Natural killer cell treated with Interleukin-12 subunit alpha and Interleukin-12 subunit beta and Interleukin-15 and Interleukin-18, amount 100 ng/mL, for 72 hours (primary cell): ENCODE data around the gene RASGRP1. TPM values are rescaled to one million over a fixed set of nuclear protein-coding genes. Genes with fewer than 3 reads are reported as not detected.

Experiments used
- ATAC-seq, 2 donors: fragments of 150-1000 bp; cut with Tn5 transposase in 1 of 2; sonication (Bioruptor Pico), chemical (Tn5 transposase) in 1 of 2; 2 replicates each; pipeline ENCODE4 v1.10.0; 2021
- DNase-seq: peaks from one replicate; pipeline ENCODE4 v3.0.0; 2022; ENCODE audit warnings: low spot score
- H3K27ac Mint-ChIP-seq, 2 donors: 1 replicate in 1 of 2; 2 replicates in 1 of 2; pipeline ENCODE4 v1.8.0; 2022; ENCODE audit warnings: mixed read lengths in 2 of 2, mild to moderate bottlenecking in 1 of 2, moderate library complexity in 1 of 2
- H3K27me3 Mint-ChIP-seq, 2 donors: 1 replicate in 1 of 2; 2 replicates in 1 of 2; pipeline ENCODE4 v1.8.0; 2022; ENCODE audit warnings: mixed read lengths in 2 of 2
- H3K36me3 Mint-ChIP-seq: one replicate; pipeline ENCODE4 v1.8.0; 2022; ENCODE audit warnings: mixed read lengths
- H3K4me1 Mint-ChIP-seq, 2 donors: 1 replicate in 1 of 2; 2 replicates in 1 of 2; pipeline ENCODE4 v1.8.0; 2022; ENCODE audit warnings: low read depth in 2 of 2, mixed read lengths in 2 of 2, mild to moderate bottlenecking in 1 of 2
- H3K4me3 Mint-ChIP-seq: one replicate; pipeline ENCODE4 v1.8.0; 2022; ENCODE audit warnings: mixed read lengths
- H3K9me3 Mint-ChIP-seq: 2 replicates; pipeline ENCODE4 v1.8.0; 2022; ENCODE audit warnings: mixed read lengths
- total RNA-seq, 2 donors: library from RNA; stranded (reverse); gene quantifications; one replicate each; pipeline ENCODE4 v1.2.3, GENCODE V29; 2022

RASGRP1 gene
- total RNA-seq, 2 donors from 2014 or later: 154 to 241 TPM

DNA sequence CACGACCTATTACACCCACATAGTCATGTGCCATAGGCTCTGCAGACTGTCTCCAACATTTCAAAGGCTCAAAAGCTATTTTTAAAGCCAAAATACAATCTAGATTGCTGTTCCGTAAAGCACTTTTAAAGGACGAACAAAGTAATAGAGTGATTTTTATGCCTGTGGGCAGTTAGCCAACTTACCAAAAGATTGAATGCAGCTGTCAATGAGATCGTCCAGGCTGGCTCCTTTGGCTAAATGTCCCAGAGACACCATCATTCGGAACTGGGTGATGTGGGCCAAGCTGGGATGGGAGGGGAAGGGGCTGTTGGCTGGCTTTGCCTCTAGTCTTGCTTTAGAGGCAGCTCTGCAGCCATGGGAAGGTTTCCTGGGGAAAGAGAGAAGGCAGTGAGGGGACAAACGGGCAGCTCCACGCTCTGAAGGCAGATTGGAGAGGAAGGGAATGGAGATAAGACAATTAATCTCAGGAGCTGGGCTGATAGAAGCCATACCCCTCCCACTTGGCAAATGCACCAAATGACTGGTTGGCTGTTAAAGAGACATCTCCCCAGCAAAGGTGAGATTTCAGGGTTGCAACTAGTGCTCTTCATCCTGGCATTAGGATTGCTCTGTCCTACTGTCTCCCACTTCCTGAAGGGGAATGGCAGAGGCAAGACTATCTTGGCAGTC, 4.8 kb downstream of the RASGRP1 start:
- H3K27ac Mint-ChIP-seq: peak overlapping the region; percentile 87 to 94

DNA sequence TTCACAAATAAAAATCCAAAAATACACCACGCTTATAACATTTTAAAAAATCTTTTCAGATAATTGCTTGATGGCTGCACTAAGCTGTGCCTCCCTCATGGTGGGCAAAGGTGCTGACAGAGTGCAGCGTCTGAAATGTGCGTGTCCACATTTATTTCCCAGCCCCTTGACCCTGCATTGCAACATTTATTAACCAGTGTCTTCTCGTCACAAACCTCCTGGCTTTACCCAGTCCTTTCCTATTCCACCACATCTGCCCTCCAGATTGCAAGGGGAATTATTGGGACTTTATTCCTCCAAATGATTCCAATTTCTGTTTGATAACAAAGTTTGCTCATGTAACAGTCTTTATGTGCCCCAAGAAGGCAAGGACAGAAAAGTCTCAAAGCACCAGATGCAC, 5.5 kb downstream of the RASGRP1 start:
- ATAC-seq: no peak
- peaks cover 71% of the 10 kb centered on the region for H3K36me3 Mint-ChIP-seq
- DNase-seq: no peak
- peak overlapping the region; percentile 91 for H3K4me3 Mint-ChIP-seq
- H3K9me3 Mint-ChIP-seq: no peaks in the 10 kb centered on the region
- H3K4me1 Mint-ChIP-seq: peaks cover 78 to 96% of the 10 kb centered on the region in 2 donors
- H3K27ac Mint-ChIP-seq: peak overlapping the region; percentile 87 to 94
- H3K27me3 Mint-ChIP-seq: no peaks in the 10 kb centered on the region

More for the DNA sequence above, 4.8 kb downstream of the RASGRP1 start:
- peaks cover 71% of the 10 kb centered on the region for H3K36me3 Mint-ChIP-seq
- peaks cover 72 to 89% of the 10 kb centered on the region in 2 donors for H3K4me1 Mint-ChIP-seq
- H3K9me3 Mint-ChIP-seq: no peaks in the 10 kb centered on the region
- peak overlapping the region; percentile 91 for H3K4me3 Mint-ChIP-seq
- no peak for ATAC-seq
- H3K27me3 Mint-ChIP-seq: no peaks in the 10 kb centered on the region
- no peak for DNase-seq

DNA sequence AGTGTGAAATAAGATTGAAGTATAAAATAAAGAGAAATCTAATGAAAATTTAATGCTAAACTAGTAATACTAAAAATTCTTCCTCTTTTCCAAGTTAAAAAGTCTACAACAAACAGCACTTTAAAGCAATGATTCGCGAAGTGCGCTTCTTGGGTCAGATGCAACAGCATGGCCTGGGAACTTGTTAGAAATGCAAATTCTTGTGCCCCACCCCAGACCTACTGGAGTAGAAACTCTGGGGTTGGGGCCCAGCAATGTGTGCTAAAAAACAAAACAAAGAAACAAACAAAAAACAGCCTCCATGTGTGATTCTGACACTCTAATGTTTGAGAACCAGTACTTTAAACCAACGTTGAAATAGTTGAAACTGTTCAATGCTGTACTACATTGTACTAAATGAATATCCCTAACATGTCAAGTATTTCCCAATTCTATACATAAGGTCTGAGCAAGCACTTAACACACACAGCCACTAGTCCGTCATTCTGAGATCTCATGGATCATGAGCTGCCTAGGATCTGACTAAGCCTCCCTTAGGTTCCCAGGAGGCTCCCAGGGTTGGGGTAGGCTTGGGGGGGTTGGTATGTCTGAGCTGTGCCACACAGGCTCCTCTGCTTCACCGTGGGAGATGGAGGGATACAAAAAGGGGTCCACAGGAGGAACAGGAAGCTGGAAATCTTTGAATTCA, 6.1 kb downstream of the RASGRP1 start:
- peaks cover 69% of the 10 kb centered on the region for H3K36me3 Mint-ChIP-seq
- H3K4me3 Mint-ChIP-seq: peak overlapping the region; percentile 91
- ATAC-seq (peak in 1 of 2 donors; percentile 27), DNase-seq (no peak)
- H3K27ac Mint-ChIP-seq: peak overlapping the region; percentile 87 to 94
- H3K4me1 Mint-ChIP-seq: peaks cover 81 to 98% of the 10 kb centered on the region in 2 donors
- no peaks in the 10 kb centered on the region for H3K27me3 Mint-ChIP-seq
- H3K9me3 Mint-ChIP-seq: no peaks in the 10 kb centered on the region

DNA sequence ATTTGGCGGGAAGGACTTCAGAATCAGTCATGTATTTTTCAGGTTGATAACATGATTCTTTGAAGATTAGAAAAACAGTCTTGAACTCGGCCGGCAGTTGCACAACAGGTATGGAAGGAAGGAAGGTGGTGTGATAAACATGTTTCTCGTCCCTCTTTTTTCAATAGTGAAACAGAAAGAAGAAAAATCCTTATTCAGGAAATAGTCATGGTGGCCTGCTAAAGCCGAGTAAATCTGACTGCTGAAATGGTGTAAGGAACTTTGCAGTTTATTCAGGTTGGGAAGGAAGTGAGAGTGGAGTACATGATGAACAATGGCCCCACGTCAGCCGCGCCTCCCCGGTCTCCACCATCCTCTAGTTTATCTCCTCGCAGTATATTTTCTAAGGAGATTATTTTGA, 6.7 kb downstream of the RASGRP1 start:
- H3K27ac Mint-ChIP-seq: peak overlapping the region; percentile 87 to 94
- no peak for DNase-seq

DNA sequence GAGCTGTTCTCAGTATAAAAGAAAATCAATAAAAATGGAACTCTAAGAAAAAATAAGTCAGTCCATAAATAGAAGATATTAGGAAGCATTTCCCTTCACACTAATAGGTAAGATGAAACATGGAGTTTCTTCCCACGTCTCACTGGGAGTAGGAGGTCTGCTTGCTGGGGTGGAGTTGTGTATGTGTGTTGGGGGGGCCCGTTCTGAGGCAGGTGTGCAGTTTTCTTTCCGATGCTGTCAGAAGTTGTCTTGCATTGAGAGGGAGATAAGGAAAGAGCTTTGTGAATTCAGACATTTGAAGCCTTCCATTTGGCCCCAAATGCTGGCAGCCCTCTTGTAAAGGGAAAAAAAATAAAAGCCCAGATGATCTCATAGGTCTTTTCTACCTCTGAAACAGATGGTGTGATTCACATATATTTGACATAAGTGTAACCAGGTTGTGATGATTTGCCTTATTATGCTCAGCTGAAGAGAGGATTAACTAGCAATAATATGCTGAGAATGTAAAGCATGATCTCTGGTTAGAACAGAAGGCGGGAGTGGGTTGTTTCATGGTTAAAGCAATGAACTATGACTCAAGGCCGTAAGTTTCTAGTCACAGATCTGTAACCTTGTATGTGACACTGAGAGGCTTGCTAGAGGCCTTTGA, 8.8 kb downstream of the RASGRP1 start:
- no peaks in the 10 kb centered on the region for H3K9me3 Mint-ChIP-seq
- peak overlapping the region; percentile 91 for H3K4me3 Mint-ChIP-seq
- no peaks in the 10 kb centered on the region for H3K27me3 Mint-ChIP-seq
- H3K4me1 Mint-ChIP-seq: peaks cover 87 to 97% of the 10 kb centered on the region in 2 donors
- H3K36me3 Mint-ChIP-seq: peaks cover 60% of the 10 kb centered on the region
- no peak for DNase-seq
- ATAC-seq: peak; percentile 46 to 52
- peak overlapping the region; percentile 87 to 94 for H3K27ac Mint-ChIP-seq

More for the DNA sequence above, 6.7 kb downstream of the RASGRP1 start:
- Mint-ChIP-seq H3K36me3 (peaks cover 70% of the 10 kb centered on the region), H3K4me1 (peaks cover 84 to 100% of the 10 kb centered on the region in 2 donors), H3K27me3 (no peaks in the 10 kb centered on the region), H3K9me3 (no peaks in the 10 kb centered on the region), H3K4me3 (peak overlapping the region; percentile 91)
- no peak for ATAC-seq

DNA sequence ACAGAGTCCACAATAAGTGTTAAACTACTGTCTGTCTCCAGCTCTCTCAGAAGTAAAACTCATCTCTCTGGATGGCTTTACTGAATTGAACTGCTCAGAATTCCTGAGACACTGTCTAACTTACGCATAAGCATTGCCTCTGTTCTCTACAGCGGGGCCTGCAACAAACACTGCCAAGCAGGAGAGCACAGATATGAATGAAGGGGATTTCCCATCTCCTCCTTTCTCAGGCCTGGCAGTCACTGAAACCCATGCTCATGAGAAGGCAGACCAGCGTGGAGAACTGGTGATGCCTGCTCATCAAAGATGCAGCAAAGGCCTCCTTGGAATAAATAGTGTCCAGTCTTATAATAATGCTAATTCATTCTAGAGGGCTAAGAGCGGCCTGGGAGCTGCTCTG, 10.3 kb downstream of the RASGRP1 start:
- peaks cover 51% of the 10 kb centered on the region for H3K36me3 Mint-ChIP-seq
- no peaks in the 10 kb centered on the region for H3K9me3 Mint-ChIP-seq
- H3K4me1 Mint-ChIP-seq: peaks cover 78 to 89% of the 10 kb centered on the region in 2 donors
- ATAC-seq (peak; percentile 72 to 82), DNase-seq (no peak)
- H3K27ac Mint-ChIP-seq: peak overlapping the region; percentile 87 to 94
- peak overlapping the region; percentile 91 for H3K4me3 Mint-ChIP-seq
- no peaks in the 10 kb centered on the region for H3K27me3 Mint-ChIP-seq

DNA sequence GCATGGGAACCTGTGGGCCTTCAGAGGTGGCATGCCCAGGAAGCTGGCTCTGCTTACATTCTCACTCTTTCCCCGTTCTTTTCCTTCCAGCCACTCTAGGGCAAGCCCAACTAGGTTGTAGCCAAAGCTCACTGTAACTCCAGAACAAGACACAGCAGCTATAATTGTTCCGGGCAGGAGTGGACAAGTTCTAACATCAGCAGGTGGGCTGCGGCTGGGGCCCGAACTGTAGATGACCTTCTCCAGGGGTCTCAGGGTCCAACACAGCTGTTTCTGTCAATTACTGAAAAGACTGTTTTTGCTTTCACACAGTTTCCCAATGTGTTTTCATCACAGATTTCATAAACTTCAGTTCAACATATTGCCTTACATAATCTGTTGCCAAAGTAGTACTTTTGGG, 11.5 kb downstream of the RASGRP1 start:
- Mint-ChIP-seq H3K27me3 (no peaks in the 10 kb centered on the region), H3K27ac (peak overlapping the region; percentile 87 to 94), H3K4me3 (peak overlapping the region; percentile 91), H3K36me3 (peaks cover 49% of the 10 kb centered on the region), H3K4me1 (peaks cover 77 to 82% of the 10 kb centered on the region in 2 donors), H3K9me3 (no peaks in the 10 kb centered on the region)
- DNase-seq (no peak), ATAC-seq (no peak)

DNA sequence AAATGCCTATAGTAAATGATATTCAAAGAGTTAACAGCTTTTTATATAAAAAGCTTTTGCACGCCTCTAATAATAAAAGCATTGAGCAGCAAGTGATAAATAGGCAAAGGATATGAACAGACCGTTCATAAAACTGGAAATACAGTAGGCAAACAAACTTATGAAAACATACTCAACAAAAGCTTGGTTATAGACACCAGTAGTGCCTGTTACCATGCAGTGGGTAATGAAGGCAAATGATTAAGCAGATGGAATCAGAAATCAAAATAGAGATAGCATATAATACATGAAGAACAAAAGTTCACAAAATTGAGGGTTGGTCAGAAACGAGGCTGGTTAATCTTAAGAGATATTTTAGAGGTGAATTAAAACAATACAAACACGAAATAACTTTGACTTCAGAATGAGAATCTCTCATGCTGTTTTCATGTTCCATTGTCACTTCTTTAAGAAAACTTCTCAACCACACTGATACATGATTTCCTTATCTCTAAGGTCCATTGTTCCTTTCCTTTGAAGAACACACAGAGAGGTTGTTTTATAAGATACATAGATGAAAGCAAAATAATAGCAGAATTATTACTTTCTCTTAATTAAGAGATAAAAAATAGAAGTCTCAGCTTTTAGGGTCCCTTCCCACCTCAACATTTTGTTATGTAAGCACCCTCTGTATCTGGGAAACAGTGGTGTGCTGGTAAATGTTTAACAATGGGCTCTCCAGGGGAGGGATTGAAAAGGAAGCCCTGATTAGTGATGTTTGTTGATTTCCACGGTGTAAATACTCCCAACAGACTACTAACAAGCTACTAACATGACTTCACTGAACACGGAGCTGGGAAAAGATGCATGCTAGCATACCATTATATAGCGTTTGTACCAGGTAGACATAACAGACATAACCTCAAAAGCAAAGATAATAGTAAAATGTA, 12.6 kb downstream of the RASGRP1 start:
- H3K4me3 Mint-ChIP-seq: peak overlapping the region; percentile 50
- peaks cover 40% of the 10 kb centered on the region for H3K36me3 Mint-ChIP-seq
- peak overlapping the region; percentile 87 to 94 for H3K27ac Mint-ChIP-seq

DNA sequence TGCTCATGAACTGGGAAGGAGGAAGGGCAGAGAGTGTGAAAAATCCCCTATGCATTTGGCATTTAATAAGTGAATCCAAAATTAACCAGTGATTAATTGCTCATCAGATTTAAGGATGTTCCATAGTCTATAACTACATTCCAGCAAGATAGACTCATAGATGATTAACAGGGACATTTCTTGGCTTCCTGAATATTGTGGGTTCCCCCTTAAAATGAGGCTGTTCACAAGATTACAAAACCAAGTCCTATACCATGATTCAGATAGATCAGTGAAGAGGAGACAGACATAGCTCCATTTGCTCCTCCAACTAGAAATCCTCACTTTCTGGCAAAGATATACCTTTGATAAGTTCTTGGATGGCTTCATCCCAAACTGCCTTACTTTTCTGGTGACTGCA, 15.4 kb downstream of the RASGRP1 start:
- H3K27ac Mint-ChIP-seq: peak overlapping the region; percentile 43 to 86
- H3K9me3 Mint-ChIP-seq: no peaks in the 10 kb centered on the region
- H3K4me3 Mint-ChIP-seq: peak overlapping the region; percentile 13
- DNase-seq (no peak), ATAC-seq (no peak)
- H3K36me3 Mint-ChIP-seq: peaks cover 36% of the 10 kb centered on the region
- H3K27me3 Mint-ChIP-seq: no peaks in the 10 kb centered on the region
- H3K4me1 Mint-ChIP-seq: peaks cover 71 to 79% of the 10 kb centered on the region in 2 donors

More for the DNA sequence above, 12.6 kb downstream of the RASGRP1 start:
- Mint-ChIP-seq H3K4me1 (peaks cover 77 to 82% of the 10 kb centered on the region in 2 donors), H3K9me3 (no peaks in the 10 kb centered on the region), H3K27me3 (no peaks in the 10 kb centered on the region)
- ATAC-seq (no peak), DNase-seq (no peak)

DNA sequence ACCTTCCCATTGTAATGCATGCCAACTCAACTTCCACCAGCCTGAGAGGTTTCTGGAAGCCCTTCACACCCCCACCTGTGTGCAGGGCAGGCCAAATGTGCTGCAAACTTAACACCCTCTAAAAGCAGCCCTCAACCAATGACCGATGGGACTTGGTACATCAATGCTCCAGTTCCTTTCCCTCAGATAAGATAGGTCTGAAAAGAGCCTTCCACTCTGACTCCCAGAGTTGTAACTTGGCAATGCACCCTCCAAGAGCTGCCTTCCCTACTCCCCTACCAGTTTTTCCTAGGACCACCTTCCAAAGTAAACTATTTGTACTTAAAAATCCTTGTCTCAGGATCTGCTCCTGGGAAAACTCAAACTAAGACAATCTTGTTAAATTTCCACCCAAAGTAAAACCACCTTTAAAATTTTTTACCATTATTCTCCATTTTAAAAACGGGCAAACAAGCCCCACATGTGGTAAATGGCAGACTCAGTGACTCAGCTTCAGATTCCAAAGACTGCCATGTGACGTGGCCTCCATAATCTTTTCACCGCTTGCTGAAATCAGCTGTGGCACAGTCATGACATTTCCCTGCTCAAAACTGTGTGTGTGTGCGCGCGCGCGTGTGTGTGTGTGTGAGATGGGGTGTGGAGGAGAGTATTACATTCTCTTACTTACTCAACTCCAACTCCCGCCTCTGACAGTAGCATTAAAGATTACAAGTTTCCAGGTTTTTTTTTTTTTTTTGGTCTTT, 17.2 kb downstream of the RASGRP1 start:
- DNase-seq (no peak), ATAC-seq (no peak)
- Mint-ChIP-seq H3K4me3 (peak overlapping the region; percentile 35), H3K36me3 (peaks cover 35% of the 10 kb centered on the region), H3K4me1 (peaks cover 69 to 71% of the 10 kb centered on the region in 2 donors), H3K27me3 (no peaks in the 10 kb centered on the region), H3K27ac (peak overlapping the region; percentile 36 to 86), H3K9me3 (no peaks in the 10 kb centered on the region)

DNA sequence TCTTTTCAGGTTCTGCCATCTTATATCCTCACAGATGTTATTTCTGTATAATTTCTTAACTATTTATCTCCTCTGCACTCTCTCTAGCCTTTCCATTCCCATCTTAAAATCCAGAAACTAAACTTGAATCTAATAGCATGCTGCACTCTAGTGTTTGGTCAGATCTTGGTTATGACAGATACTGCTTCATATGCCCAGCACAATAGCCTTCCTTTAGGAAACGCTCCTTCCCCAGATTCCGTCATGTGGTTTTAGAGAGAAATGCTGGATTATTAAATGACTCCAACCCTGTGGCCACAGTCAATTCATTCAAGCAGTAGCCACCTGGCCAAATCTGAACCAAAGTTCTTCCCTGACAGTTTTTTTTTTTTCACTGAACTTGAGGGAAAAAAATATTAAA, 19.4 kb downstream of the RASGRP1 start:
- peaks cover 35% of the 10 kb centered on the region for H3K36me3 Mint-ChIP-seq
- no peaks in the 10 kb centered on the region for H3K27me3 Mint-ChIP-seq
- DNase-seq (no peak), ATAC-seq (no peak)
- no peak overlapping the region for H3K4me3 Mint-ChIP-seq
- H3K9me3 Mint-ChIP-seq: no peaks in the 10 kb centered on the region
- H3K4me1 Mint-ChIP-seq: peaks cover 76 to 77% of the 10 kb centered on the region in 2 donors
- peak overlapping the region; percentile 66 to 75 for H3K27ac Mint-ChIP-seq

DNA sequence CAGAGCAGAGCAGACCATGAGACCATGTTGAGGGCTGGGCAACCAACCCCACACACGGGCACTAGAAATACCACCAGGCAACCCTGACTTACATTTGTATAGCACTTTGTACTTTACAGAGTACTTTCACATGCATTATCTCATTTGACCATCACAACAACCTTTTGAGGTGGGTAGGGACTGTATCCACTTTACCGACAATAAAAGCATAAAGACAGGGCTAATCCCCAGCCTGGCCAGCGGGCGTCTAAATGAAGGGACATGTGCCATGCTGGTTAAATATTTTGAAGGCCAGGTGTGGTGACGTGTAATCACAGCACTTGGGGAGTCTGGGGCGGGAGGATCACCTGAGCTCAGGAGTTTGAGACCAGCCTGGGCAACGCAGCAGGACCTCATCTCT, 23.6 kb downstream of the RASGRP1 start:
- no peaks in the 10 kb centered on the region for H3K9me3 Mint-ChIP-seq
- peak overlapping the region; percentile 62 to 82 for H3K27ac Mint-ChIP-seq
- H3K36me3 Mint-ChIP-seq: peaks cover 26% of the 10 kb centered on the region
- no peak for ATAC-seq
- H3K27me3 Mint-ChIP-seq: no peaks in the 10 kb centered on the region
- no peak overlapping the region for H3K4me3 Mint-ChIP-seq
- DNase-seq: no peak
- H3K4me1 Mint-ChIP-seq: peaks cover 80 to 85% of the 10 kb centered on the region in 2 donors
